ENCODE measurements around the gene PABPN1L. TPM values are rescaled to one million over a fixed set of nuclear protein-coding genes. Genes with fewer than 3 reads are reported as not detected.

PABPN1L gene
- total and polyA plus RNA-seq, 2 experiments from 2014 or later: not detected

DNA sequence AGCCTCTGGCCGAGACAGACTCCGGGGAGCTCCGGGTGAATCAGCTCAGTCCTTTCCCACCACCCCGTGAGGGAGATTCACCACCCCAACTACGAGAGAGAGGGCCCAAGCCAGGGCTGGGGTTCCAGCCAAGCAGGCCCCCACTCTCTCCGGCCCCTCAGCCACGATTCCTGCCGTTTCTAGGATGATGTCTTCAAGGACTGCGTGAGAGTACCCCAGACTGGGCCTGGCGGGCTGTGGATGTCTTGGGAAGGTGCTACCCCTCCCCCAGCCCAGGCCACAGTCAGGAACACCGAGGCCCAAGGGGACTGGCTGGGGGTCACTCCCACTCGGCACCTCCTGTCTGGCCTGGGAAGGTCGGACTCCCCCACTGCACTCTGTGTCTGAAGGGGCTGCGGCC is 21.6 kb upstream of the PABPN1L start:
- Mint-ChIP-seq H3K27me3 (ENCODE audit: insufficient read depth, low read depth, poor library complexity) (peaks cover 20% of the 10 kb centered on the region), H3K27ac (no peak overlapping the region), H3K4me1 (peaks cover 2% of the 10 kb centered on the region; the same call in 1 of the 3 replicates), H3K4me3 (no peak overlapping the region), H3K9me3 (peaks cover 8% of the 10 kb centered on the region), H3K36me3 (ENCODE audit: low read depth) (peaks cover 3% of the 10 kb centered on the region; the same call in 1 of the 3 replicates)
- Histone ChIP-seq H3K4me1 (ENCODE audit: insufficient read depth) (no peaks in the 10 kb centered on the region), H3K27me3 (ENCODE audit: insufficient read depth) (no peaks in the 10 kb centered on the region), H3K36me3 (ENCODE audit: insufficient read depth) (no peaks in the 10 kb centered on the region), H2AFZ (no peak overlapping the region), H4K20me1 (replicated peaks; ENCODE audit: insufficient read depth) (no peaks in the 10 kb centered on the region), H3K27ac (ENCODE audit: low read depth) (no peak overlapping the region), H3K9me2 (ENCODE audit: insufficient read depth) (no peaks in the 10 kb centered on the region), H3K79me2 (replicated peaks; ENCODE audit: insufficient read depth) (no peaks in the 10 kb centered on the region), H3K4me2 (no peak overlapping the region), H3K4me3 (no peak overlapping the region), H3F3A (replicated peaks; ENCODE audit: low read depth) (no peaks in the 10 kb centered on the region)
- DNase-seq (ENCODE audit: low spot score) (no peak), ATAC-seq (no peak)
- TF ChIP-seq, protein P1, sequence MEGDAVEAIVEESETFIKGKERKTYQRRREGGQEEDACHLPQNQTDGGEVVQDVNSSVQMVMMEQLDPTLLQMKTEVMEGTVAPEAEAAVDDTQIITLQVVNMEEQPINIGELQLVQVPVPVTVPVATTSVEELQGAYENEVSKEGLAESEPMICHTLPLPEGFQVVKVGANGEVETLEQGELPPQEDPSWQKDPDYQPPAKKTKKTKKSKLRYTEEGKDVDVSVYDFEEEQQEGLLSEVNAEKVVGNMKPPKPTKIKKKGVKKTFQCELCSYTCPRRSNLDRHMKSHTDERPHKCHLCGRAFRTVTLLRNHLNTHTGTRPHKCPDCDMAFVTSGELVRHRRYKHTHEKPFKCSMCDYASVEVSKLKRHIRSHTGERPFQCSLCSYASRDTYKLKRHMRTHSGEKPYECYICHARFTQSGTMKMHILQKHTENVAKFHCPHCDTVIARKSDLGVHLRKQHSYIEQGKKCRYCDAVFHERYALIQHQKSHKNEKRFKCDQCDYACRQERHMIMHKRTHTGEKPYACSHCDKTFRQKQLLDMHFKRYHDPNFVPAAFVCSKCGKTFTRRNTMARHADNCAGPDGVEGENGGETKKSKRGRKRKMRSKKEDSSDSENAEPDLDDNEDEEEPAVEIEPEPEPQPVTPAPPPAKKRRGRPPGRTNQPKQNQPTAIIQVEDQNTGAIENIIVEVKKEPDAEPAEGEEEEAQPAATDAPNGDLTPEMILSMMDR (conservative IDR thresholded peaks at IDR 0.05; ENCODE audit: low read depth in 2 of 2): no peak
- TF ChIP-seq, protein P2, sequence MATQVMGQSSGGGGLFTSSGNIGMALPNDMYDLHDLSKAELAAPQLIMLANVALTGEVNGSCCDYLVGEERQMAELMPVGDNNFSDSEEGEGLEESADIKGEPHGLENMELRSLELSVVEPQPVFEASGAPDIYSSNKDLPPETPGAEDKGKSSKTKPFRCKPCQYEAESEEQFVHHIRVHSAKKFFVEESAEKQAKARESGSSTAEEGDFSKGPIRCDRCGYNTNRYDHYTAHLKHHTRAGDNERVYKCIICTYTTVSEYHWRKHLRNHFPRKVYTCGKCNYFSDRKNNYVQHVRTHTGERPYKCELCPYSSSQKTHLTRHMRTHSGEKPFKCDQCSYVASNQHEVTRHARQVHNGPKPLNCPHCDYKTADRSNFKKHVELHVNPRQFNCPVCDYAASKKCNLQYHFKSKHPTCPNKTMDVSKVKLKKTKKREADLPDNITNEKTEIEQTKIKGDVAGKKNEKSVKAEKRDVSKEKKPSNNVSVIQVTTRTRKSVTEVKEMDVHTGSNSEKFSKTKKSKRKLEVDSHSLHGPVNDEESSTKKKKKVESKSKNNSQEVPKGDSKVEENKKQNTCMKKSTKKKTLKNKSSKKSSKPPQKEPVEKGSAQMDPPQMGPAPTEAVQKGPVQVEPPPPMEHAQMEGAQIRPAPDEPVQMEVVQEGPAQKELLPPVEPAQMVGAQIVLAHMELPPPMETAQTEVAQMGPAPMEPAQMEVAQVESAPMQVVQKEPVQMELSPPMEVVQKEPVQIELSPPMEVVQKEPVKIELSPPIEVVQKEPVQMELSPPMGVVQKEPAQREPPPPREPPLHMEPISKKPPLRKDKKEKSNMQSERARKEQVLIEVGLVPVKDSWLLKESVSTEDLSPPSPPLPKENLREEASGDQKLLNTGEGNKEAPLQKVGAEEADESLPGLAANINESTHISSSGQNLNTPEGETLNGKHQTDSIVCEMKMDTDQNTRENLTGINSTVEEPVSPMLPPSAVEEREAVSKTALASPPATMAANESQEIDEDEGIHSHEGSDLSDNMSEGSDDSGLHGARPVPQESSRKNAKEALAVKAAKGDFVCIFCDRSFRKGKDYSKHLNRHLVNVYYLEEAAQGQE (IDR thresholded peaks at IDR 0.05; ENCODE audit: unreplicated experiment): no peak
- TF ChIP-seq, protein P3, sequence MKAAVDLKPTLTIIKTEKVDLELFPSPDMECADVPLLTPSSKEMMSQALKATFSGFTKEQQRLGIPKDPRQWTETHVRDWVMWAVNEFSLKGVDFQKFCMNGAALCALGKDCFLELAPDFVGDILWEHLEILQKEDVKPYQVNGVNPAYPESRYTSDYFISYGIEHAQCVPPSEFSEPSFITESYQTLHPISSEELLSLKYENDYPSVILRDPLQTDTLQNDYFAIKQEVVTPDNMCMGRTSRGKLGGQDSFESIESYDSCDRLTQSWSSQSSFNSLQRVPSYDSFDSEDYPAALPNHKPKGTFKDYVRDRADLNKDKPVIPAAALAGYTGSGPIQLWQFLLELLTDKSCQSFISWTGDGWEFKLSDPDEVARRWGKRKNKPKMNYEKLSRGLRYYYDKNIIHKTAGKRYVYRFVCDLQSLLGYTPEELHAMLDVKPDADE (IDR thresholded peaks at IDR 0.05): no peak
- no peak for TF ChIP-seq EZH2 (IDR thresholded peaks at IDR 0.05; ENCODE audit: low read depth, unreplicated experiment)
- TF ChIP-seq ZNF462 (CRISPR knock-in tag; IDR thresholded peaks at IDR 0.05): no peak
- no peak for TF ChIP-seq STAT1 (IDR thresholded peaks at IDR 0.05; ENCODE audit: unreplicated experiment)
- TF ChIP-seq ZNF114 (CRISPR knock-in tag; IDR thresholded peaks at IDR 0.05): no peak
- TF ChIP-seq NANOG (IDR thresholded peaks at IDR 0.05; ENCODE audit: borderline replicate concordance): no peak
- no peak for TF ChIP-seq POLR2AphosphoS5 (IDR thresholded peaks at IDR 0.05; ENCODE audit: low read depth)
- TF ChIP-seq CREB1 (CRISPR knock-in tag; IDR thresholded peaks at IDR 0.05; ENCODE audit: low read depth): no peak
- no peak for TF ChIP-seq EZH2phosphoT487 (IDR thresholded peaks at IDR 0.05; ENCODE audit: unreplicated experiment)

Data from GM23338 (cell line).